ENCODE results near the gene CPA4.

Gene CPA4

DNA sequence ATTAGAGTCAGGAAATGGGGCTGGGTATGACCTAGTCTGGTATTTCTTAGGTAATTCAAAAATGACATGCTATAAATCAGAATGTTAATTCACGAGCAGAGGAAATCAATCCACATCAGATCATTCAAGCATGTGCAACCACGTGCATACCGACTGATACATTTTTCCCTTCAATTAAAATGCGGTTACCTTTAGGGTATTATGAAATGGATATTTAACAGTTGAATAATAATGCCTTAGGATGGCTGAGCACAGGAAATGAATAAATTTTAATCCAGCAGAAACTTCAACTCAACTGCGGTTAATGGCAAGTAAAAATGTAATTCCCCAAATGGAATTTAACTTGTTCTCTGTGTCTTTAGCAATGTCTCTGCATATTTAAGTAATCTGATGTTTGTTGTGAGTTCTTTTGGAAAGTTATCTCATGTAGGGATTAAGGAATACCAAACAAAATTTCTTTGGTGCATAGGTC lies 17.1 kb upstream of the CPA4 start:
- no peak for DNase-seq (ENCODE audit: low spot score)

DNA sequence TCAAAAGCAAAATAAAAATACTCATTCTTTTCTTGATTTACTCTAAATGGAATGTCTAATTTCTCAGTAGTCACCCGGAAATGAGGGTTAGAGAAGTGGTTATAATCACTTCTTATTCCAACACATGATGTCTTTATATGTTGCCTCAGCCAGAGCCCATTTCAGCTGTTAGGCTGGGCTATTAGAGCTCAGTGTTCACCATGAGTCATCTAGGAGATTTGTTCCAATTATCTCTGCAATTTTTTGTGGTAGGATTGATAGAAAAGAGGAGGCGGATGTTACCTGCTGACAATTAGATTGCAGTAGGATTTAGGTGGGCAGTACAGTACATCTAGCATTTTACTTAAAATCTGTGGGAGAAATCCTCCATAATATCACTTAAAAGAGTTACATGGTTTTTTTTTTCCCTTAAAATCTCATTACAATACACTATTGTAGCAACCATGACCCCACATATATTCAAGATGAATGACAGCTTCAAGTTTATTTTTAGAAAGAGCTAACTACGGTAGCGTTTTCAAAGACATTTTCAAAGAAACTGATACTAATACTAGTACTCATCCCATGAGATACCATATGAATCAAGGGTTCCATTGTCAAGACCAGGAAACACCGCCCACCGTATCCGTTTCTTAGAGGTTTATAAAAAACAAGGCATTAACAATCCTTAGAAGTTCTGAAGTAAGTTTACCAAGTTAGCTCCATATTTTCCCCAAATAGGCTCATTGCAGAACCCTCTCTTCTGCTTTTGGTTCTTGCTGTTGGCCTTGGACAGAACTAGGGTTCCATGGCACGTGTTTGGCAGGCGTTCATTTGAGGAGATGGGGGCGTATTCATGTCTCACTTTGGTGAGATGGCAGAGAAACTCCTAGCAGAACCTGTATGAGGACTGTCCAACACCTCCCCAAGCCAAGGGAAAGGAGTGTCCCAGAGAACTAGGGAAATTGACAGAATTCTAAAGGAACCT lies 15.9 kb upstream of the CPA4 start:
- peak; percentile 100 for DNase-seq (ENCODE audit: low spot score)

DNA sequence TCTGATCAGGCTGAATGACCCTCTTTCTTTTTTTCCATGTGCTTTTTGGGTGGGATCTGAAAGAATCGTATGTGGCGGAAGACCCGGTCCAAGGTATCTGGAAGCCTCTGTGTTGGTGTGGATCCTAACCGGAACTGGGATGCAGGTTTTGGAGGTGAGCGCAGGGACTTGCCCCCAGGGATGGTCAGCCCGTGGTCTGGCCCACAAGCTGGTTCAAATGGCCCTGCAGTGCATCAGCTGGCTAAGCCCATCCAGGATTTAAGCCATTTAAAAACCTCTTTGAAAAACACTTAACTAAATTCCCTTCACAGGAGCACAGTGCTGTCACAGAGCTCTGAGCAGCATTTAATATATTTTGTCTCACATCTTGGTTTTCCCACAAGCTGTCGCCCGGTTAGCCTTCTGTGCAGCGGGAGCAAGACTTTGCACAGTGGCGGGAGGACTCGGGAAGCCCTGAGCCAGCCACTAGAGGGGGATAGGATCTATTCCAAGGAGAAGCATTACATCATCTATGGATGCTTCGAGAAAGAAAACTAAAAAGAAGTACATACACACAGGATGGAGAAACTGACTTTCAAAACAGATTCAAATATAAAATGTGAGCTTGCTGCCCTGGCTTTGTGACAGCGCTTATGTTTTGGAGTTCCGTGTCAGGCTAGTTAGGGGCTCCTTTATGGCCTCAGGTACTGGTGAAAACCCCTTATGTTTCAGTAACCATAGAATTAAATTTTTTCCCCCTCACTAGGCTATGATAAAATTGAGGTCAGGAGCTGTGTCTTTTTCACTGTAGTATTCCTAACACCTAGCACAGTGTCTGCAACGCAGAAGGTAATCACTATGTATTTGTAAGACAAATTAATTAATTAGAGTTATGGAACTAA lies 15.0 kb upstream of the CPA4 start:
- DNase-seq (ENCODE audit: low spot score) = peak; percentile 87

DNA sequence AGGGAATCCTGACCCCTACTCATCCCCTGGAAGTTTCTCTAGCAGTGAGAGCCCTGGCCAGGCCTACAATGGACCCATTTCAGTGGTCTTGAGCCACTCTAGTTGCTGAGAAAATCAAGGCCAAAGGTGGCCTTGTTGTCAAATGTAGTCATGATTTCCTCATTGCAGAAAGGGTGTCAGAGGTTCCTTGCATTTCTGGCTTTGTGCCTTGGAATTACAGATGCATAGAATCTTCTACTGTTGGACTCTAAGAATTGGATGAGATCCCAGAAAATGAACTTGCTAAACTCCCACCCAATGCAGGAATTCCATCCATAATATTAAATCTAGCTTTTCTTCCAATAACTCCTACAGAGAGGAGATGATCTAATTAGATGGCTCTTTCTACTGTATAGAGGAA lies 14.1 kb upstream of the CPA4 start:
- DNase-seq (ENCODE audit: low spot score) = peak; percentile 60

DNA sequence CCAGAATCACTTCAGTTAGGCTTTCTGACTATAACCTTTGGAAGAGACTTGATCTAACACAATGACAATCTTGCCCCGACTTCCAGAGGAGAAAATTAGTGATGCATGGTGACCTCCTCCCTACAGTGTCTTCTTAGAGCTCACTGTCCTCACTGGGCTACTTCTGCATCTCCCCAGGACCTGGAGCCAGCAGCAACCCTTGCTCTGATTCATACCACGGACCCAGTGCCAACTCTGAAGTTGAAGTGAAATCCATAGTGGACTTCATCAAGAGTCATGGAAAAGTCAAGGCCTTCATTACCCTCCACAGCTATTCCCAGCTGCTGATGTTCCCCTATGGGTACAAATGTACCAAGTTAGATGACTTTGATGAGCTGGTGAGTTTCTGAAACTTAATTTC lies 13.7 kb upstream of the CPA4 start:
- DNase-seq (ENCODE audit: low spot score) = no peak

DNA sequence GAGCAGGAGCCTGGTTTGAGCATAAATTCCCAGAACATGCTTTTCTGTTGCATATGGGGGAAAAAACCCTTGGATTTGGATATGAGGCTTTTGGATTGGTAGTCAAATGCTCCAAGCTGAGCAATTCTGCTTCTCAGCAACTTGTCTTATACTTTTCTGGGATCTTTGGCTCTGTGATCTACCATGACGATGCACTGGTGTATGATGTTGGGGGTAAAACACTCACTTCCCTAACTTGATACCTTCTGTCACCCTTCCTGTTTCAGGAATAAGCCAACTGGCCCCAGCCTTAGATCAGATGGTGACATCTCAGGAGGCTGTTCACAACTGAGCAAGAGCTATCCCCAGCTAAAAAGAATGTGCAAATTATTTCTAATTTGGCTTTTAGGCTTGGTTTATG lies 13.1 kb upstream of the CPA4 start:
- DNase-seq (ENCODE audit: low spot score) = no peak

DNA sequence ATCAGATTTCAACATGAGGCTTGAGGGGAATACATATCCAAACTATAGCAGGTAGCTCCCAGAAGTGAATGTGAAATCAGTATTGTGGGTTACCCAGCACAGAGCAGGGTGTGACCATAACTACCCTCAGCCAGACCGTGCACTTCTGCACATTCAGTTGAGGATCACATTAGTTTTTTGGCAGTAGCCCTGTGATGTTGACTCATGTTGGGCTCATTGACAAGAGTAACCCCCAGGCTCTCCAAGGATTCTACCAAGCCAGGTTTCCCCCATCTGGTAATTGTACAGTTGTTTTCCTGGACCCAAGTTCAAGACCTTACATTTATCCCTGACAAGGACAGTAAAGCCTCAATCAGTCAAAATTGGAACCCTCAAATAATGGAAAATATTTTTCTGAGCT lies 11.7 kb upstream of the CPA4 start:
- no peak for DNase-seq (ENCODE audit: low spot score)

DNA sequence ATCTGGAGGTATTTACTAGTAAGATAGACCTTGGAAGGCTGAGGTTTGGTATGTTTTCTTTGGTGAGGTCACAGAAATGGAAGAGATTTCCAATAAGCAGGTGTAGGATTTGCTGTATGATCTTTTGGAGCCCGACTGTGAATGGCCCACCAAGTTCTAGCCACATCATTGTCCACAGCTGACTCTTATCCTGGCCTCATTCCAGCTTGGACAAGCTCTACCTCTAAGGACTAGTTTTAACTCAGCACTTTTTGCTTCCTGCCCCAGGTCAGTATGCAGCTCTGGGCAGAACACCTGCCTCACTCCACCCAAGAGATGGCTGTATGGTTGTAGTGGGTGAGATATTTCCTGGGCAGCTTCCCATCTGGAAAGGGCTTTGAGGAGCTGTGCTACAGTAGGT lies 6.1 kb upstream of the CPA4 start:
- DNase-seq (ENCODE audit: low spot score) = no peak

DNA sequence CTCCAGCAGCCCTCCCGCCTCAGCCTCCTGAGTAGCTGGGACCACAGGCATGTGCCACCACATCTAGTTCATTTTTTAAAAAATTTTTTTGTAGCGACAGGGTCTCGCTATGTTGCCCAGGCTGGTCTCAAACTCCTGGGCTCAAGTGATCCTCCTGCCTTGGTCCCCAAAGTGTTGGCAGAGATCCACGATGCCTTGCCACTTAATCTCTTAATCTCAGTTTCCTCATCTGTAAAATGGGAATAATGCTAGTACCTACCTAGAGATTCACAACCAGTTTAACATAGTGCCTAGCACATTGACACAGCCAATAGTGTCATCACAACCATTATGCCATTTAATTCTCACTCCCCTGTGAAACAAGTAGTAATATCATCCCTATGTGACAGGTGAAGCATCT lies 4.8 kb upstream of the CPA4 start:
- DNase-seq (ENCODE audit: low spot score) = no peak

DNA sequence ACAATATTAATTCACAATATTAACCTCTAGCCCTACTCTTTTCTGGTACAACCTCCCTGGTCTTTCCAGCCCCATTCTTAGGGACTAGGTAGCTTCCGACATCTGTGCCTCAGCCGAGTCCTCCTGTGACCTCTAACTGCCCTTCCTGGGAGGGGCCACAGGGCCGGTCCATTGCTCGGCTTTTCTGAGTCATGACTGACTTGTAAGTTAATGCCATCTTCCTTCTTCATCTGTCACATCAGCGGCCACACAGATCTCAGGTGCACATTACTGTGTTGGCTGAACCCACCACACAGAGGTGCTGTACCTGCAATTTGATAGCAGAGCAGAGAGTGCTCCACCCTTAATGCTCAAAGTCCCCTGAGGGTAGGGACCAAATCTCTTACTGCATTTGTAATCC lies 4.1 kb upstream of the CPA4 start:
- DNase-seq (ENCODE audit: low spot score) = no peak

DNA sequence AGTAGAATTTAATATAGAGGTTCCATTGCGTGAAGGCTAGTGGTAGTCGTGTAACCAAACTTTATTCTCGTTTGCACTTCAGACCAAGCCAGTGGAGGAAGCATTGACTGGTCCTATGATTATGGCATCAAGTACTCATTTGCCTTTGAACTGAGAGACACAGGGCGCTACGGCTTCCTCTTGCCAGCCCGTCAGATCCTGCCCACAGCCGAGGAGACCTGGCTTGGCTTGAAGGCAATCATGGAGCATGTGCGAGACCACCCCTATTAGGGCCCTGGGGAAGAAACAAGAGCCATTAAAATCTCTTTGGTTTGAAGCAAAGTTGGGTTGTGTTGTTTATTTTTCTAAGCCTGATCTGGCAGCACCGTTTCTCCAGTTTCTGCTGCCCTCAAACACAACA lies 3.5 kb upstream of the CPA4 start:
- DNase-seq (ENCODE audit: low spot score) = no peak

DNA sequence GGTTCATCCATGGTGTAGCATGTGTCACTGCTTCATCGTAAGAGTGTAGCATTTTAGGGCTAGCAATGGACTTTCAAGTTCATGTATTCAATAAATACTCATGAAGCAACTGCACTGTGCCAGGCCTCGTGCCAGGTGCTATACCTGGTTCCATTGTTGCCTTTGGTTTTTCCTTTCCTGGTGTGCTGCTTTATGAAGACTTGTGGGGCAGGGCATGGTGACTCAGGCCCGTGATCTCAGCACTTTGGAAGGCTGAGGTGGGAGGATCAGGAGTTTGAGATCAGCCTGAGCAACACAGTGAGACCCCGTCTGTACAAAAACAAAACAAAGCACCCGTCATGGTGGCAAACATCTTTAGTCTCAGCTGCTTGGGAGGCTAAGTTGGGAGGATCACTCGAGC lies 2.2 kb upstream of the CPA4 start:
- no peak for DNase-seq (ENCODE audit: low spot score)

DNA sequence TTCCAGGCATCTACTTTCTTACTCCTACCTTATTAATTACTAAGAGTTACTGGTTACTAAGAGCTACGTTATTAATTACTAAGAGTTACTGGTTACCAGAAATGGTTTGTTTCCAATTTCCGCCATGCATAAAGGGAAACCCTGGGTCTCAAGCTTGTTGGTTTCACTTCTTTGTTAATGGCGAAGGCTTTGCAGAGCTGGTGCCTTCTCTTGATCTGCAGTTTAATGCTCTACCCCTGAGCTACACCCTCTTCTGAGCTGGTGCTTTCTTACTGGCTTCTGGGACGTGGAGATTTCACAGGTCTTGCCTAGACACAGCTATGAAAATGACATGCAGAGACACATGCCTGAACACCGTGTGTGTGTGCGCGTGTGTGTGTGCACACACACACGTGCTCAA lies 560 bp downstream of the CPA4 start:
- DNase-seq (ENCODE audit: low spot score) = no peak

DNA sequence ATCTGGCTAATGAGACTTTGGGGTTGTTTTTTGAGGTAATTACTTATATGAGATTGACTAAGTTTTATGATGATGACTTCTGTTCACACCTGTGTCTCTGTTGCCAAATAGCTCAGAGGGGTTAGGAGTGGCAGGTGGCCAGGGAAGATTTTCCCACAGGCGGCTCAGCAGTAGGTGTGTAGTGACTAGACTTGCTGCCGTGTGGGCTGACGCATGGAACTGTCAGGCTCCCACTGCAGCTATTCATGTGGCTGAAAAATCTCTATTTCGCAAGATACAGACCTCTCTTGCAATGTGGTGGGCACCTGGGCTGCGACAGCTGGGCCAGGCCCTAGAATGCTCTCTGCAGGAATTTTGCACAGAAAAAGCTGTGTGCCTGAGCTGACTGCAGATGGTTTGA lies 1.4 kb downstream of the CPA4 start:
- no peak for DNase-seq (ENCODE audit: low spot score)

DNA sequence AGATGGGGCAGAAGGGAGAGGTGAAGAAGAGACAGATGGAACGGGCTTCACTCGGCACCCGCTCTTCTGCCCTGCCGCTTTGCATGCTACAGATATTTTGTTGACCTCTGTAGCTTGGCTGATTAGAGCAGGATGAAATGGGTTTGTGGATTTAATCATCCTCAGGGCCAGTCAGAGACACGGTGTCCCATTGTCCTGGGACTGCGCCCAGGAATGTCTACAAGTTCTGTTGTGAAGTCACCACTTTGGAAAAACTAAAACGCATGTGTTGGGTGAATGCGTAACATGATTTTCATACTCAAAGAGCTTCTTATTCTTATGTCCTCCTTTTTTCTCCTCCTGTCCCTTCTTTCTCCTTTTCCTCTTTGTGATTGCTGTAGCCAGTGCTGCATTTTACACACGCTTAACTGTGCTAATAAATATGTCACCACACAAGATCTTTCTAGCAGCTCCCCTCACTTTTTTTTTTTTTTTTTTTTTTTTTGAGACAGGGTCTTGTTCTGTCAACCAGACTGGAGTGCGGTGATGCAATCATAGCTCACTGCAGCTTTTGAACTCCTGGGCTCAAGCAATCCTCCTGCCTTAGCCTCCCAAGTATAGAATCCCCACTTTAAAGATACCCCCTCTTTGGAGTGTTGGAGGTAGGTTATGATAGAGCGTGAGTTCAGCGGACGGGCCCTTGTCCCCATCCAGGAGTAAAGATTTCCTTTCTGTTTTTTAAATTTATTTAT lies 3.4 kb downstream of the CPA4 start:
- no peak for DNase-seq (ENCODE audit: low spot score)

DNA sequence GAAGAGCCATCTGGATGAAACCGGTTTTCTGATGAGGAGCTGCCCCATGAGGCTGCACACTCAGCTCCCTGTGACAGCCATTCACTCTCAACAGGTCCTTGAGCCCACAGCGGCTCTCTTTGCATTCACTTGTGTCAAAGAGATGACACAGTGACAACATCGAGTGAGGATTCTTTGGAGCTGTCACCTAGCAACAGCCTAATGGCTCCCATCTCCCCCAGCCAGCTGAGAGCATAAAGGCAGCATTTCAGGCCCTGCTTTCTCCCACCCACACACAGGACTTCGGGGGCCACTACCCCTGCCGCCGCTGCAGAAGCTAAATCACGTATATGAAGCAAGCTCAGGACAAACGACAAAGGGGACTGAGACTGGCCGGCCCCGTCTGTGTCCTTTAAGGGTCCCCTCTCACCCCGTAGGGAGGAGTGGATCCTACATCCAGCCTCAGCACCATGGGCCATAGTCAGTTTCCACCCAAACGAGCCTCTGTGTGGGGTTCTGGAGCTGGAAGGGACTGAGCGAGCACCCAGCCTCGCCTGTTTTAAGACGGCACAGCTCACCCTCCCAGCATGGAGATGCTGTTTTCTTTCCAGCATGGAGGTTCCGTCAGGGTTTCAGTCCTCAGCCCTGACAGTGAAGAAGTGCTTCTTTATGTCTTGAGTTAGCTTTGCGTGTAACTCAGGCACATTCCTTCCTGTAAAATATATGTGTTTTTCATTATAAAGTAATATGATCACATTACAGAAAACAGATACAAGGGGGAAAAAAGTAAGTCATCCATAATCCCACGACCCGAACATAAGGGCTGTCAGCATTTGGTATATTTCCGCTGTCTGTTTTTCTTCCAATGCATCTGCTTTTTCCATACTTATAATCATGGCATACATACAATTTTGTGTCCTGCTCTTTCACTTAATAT lies 4.9 kb downstream of the CPA4 start:
- no peak for DNase-seq (ENCODE audit: low spot score)

DNA sequence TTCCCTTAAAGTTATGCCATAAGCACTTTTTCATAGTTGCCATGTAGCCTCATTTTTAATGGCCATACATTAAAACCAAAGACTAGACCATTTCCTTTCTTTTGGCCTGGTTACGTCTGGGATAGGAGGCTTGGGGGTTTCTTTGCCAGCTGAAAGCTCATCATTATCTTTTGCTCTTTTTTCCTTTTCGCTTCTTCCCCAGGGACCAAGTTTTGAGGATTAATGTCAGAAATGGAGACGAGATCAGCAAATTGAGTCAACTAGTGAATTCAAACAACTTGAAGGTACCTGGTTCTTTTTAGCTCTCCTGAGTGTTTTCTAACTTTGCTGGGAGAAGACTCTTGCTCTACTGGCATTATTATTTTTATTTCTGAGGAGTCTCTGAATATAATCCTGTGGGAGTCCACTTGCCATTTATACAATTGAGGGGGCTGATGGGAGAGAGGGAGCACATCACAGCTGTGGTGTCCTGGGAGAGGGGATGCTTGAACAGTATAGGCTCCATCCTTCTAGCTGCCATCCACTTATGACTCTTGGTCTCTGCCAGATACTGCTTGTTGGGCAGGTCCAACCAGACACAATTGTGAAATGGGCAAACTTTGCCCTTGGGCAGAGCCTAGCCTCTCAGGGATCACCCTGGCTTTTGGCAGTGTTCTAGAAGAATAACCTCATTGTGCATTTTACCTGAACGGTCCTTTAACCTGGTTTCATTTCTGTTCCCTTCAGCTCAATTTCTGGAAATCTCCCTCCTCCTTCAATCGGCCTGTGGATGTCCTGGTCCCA lies 5.8 kb downstream of the CPA4 start:
- no peak for DNase-seq (ENCODE audit: low spot score)

DNA sequence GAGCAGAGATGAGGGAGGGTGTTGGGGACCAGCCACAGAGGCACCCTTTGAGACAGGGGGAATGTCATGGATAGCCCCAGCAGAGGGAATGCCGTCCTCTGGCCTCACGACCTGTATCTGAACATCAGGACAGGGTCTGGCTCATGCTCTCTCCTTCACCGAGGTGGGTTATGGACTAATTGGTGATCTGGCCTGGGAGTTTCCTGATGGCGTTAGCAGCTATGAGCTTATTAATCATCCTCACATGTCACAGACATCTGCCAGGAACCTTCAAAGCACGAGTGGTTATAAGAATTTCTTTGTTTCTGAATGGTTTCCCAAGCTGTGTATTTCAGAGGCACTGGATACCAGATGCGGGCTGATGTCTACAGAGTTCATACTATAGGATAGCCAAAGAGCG lies 6.9 kb downstream of the CPA4 start:
- peak; percentile 90 for DNase-seq (ENCODE audit: low spot score)

DNA sequence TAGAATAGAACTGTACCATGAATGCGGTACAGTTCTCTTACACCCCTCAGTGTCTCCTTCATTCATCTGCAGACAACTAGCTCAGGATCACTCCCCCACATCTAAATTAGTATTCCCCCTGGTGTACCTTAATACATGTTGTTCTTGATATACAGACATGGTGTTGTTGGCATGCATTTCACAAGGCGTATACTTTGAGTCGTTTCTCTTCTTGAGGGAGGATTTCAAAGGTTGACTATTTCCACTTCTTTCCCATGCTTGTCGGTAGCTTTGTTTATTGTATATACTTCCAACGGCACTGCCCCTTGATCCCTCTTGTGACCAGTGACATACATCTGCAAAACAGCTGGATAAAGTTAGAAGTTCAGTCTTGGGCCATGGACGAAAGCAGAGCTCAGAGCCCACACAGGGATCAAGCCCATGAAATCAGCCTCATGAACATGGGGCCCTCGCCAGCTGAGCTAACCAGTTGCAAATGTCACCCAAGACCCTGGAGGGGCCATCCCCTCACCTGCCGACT lies 8.6 kb downstream of the CPA4 start:
- DNase-seq (ENCODE audit: low spot score) = no peak

DNA sequence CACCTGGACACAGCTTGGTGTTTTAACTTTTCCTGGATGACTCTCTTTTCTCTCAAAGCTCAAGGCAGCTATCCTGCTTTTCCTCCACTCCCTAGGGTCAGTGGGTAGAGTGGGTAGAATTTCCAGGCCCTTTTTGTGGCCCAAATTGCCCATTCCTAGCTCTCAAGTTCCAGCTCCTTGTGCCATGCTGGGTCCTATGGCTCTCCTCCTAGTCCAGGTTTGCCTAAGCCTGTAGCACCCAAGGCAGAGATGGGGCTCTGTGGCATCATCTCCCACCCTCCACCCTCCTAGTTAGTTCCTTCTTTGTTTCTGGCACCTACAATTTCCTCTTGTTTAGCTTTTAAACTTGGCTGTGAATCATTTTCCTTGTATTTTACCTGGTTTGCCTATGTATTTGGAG lies 9.7 kb downstream of the CPA4 start:
- no peak for DNase-seq (ENCODE audit: low spot score)

All from COLO829 (cell line).